GM21367 (cell line): ENCODE measurements around the gene ACTN4.

Source experiments
- ATAC-seq: cut with Tn5 transposase; IDR thresholded peaks from one replicate; pipeline ENCODE4 v1.9.1; 2021; ENCODE audit not compliant: unreplicated experiment

Gene ACTN4

GRCh38 chr19:38693380-38694223 is 46.2 kb downstream of the ACTN4 start:
- ATAC-seq, result no peak

- no peak for ATAC-seq
Measured at GRCh38 chr19:38695317-38695683, 47.9 kb downstream of the ACTN4 start.

- ATAC-seq, result no peak
Measured at GRCh38 chr19:38695832-38696728, 48.6 kb downstream of the ACTN4 start.

- no peak for ATAC-seq
Measured at GRCh38 chr19:38696729-38697055, 49.2 kb downstream of the ACTN4 start.

- no peak for ATAC-seq
Measured at GRCh38 chr19:38697197-38697596, 49.7 kb downstream of the ACTN4 start.

GRCh38 chr19:38697641-38698071 is 50.2 kb downstream of the ACTN4 start:
- no peak for ATAC-seq

- ATAC-seq, result no peak
Measured at GRCh38 chr19:38698225-38699026, 51.0 kb downstream of the ACTN4 start.

GRCh38 chr19:38699027-38699346 is 51.5 kb downstream of the ACTN4 start:
- ATAC-seq, result no peak

- ATAC-seq, result no peak
Measured at GRCh38 chr19:38699647-38700349, 52.3 kb downstream of the ACTN4 start.

- ATAC-seq, result no peak
Measured at GRCh38 chr19:38700350-38700901, 53.0 kb downstream of the ACTN4 start.

GRCh38 chr19:38700902-38701454 is 53.5 kb downstream of the ACTN4 start:
- no peak for ATAC-seq

GRCh38 chr19:38701455-38702063 is 54.1 kb downstream of the ACTN4 start:
- no peak for ATAC-seq

GRCh38 chr19:38702278-38702677 is 54.8 kb downstream of the ACTN4 start:
- ATAC-seq, result no peak

- ATAC-seq, result no peak
Measured at GRCh38 chr19:38703509-38703908, 56.1 kb downstream of the ACTN4 start.

- ATAC-seq, result no peak
Measured at GRCh38 chr19:38704488-38705026, 57.1 kb downstream of the ACTN4 start.

- no peak for ATAC-seq
Measured at GRCh38 chr19:38705197-38706019, 58.0 kb downstream of the ACTN4 start.

GRCh38 chr19:38706792-38707511 is 59.5 kb downstream of the ACTN4 start:
- no peak for ATAC-seq

GRCh38 chr19:38707512-38708114 is 60.2 kb downstream of the ACTN4 start:
- no peak for ATAC-seq
